IMR-90 (cell line): ENCODE results near the gene SLC44A5. TPM values are rescaled to one million over a fixed set of nuclear protein-coding genes. Genes with fewer than 3 reads are reported as not detected.
"Not testable (repeated sequence)": the region's sequence is repeated elsewhere in the genome, so short reads cannot be mapped to it uniquely, and the experiment has no call there.

Experiments
- ATAC-seq: fragments of 200-7000 bp; cut with Tn5 transposase; 2 replicates; pipeline ENCODE4 v1.9.1; 2020; ENCODE audit warnings: low read depth, mild to moderate bottlenecking, moderate library complexity
- BruUV-seq: library from RNA; stranded (reverse); fragments of 400-500 nt; replicated peaks from 2 replicates; lab custom pipeline; 2021; lab: Mats Ljungman, UMichigan
- CTCF ChIA-PET: fragments of 300-600 bp; formaldehyde crosslinking; extraction: SDS; loops from one replicate; lab custom pipeline; 2021; ENCODE audit warnings: antibody characterized with exemption; lab: Yijun Ruan, JAX
- POLR2A ChIA-PET: fragments of 300-600 bp; sonication (Branson Sonifier 250); formaldehyde crosslinking; loops from one replicate; lab custom pipeline; 2022; ENCODE audit warnings: antibody characterized with exemption; ENCODE audit not compliant: unreplicated experiment; lab: Charles Lee
- DNase-seq: peaks from one replicate; pipeline ENCODE4 v3.0.0; 2013
- H2AFZ ChIP-seq: replicated peaks from 2 replicates; pipeline ENCODE3; 2013; ENCODE audit warnings: low read length, mild to moderate bottlenecking; ENCODE audit not compliant: poor library complexity
- H2AK5ac ChIP-seq: 2 replicates; pipeline ENCODE4 v1.6.1; 2013; ENCODE audit warnings: low read depth, low read length, inconsistent platforms
- H2AK9ac ChIP-seq: replicated peaks from 2 replicates; pipeline ENCODE3; 2013; ENCODE audit warnings: mild to moderate bottlenecking, low read depth, low read length, moderate library complexity; ENCODE audit not compliant: poor library complexity
- H2BK120ac ChIP-seq: 2 replicates; pipeline ENCODE4 v1.6.1; 2013; ENCODE audit warnings: low read depth, low read length, inconsistent platforms
- H2BK15ac ChIP-seq: 3 replicates; pipeline ENCODE4 v1.6.1; 2013; ENCODE audit warnings: low read depth, low read length, inconsistent platforms
- H2BK20ac ChIP-seq: 2 replicates; pipeline ENCODE4 v1.6.1; 2013; ENCODE audit warnings: low read depth, mild to moderate bottlenecking, inconsistent platforms, low read length, moderate library complexity
- H2BK5ac ChIP-seq: 2 replicates; pipeline ENCODE4 v1.6.1; 2013; ENCODE audit warnings: mild to moderate bottlenecking, low read depth, low read length, inconsistent platforms; ENCODE audit not compliant: poor library complexity, severe bottlenecking
- H3K14ac ChIP-seq: replicated peaks from 2 replicates; pipeline ENCODE4 v1.6.1; 2013; ENCODE audit warnings: low read depth, low read length, inconsistent platforms
- H3K18ac ChIP-seq: 2 replicates; pipeline ENCODE4 v1.6.1; 2013; ENCODE audit warnings: low read depth, low read length, control low read depth
- H3K23ac ChIP-seq: 2 replicates; pipeline ENCODE4 v1.6.1; 2013; ENCODE audit warnings: low read depth, low read length, inconsistent platforms
- H3K27ac ChIP-seq: 2 replicates; pipeline ENCODE4 v1.5.1; 2013; ENCODE audit warnings: mild to moderate bottlenecking, control low read depth, low read length; ENCODE audit not compliant: insufficient read depth
- H3K27me3 ChIP-seq: 2 replicates; pipeline ENCODE4 v1.6.1; 2013; ENCODE audit warnings: low read length; ENCODE audit not compliant: control insufficient read depth, insufficient read depth
- H3K36me3 ChIP-seq: 2 replicates; pipeline ENCODE4 v1.6.1; 2013; ENCODE audit warnings: low read length, mixed read lengths; ENCODE audit not compliant: control insufficient read depth, insufficient read depth
- H3K4ac ChIP-seq: 2 replicates; pipeline ENCODE4 v1.6.1; 2013; ENCODE audit warnings: low read depth, low read length, inconsistent platforms
- H3K4me1 ChIP-seq: 2 replicates; pipeline ENCODE4 v1.6.1; 2013; ENCODE audit warnings: low read length, mixed read lengths; ENCODE audit not compliant: control insufficient read depth, insufficient read depth
- H3K4me2 ChIP-seq: 2 replicates; pipeline ENCODE4 v1.6.1; 2013; ENCODE audit warnings: low read depth, mild to moderate bottlenecking, control low read depth, low read length, moderate library complexity
- H3K4me3 ChIP-seq: 2 replicates; pipeline ENCODE4 v1.5.1; 2013; ENCODE audit warnings: low read depth, mild to moderate bottlenecking, control low read depth, low read length, moderate library complexity; ENCODE audit not compliant: insufficient read depth
- H3K56ac ChIP-seq: 2 replicates; pipeline ENCODE4 v1.6.1; 2013; ENCODE audit warnings: low read length, inconsistent platforms; ENCODE audit not compliant: insufficient read depth; ENCODE audit errors: extremely low read depth
- H3K79me1 ChIP-seq, 2 experiments: 2 replicates each; pipeline ENCODE4 v1.6.1; 2013; ENCODE audit warnings: low read length in 2 of 2, inconsistent platforms in 1 of 2, low read depth in 1 of 2
- H3K9ac ChIP-seq: 2 replicates; pipeline ENCODE4 v1.6.1; 2013; ENCODE audit warnings: low read depth, low read length, control low read depth
- H3K9me1 ChIP-seq: 2 replicates; pipeline ENCODE4 v1.6.1; 2013; ENCODE audit warnings: low read length, inconsistent platforms; ENCODE audit not compliant: insufficient read depth
- H3K9me3 ChIP-seq: 2 replicates; pipeline ENCODE4 v1.6.1; 2013; ENCODE audit warnings: low read length; ENCODE audit not compliant: control insufficient read depth, insufficient read depth
- H4K20me1 ChIP-seq: 2 replicates; pipeline ENCODE4 v1.6.1; 2013; ENCODE audit warnings: low read length, inconsistent platforms; ENCODE audit not compliant: insufficient read depth
- H4K5ac ChIP-seq: 2 replicates; pipeline ENCODE4 v1.6.1; 2013; ENCODE audit warnings: mild to moderate bottlenecking, low read depth, low read length, control low read depth
- H4K8ac ChIP-seq, 2 experiments: 2 replicates each; pipeline ENCODE4 v1.6.1; 2013; ENCODE audit warnings: low read depth in 2 of 2, low read length in 2 of 2, control low read depth in 1 of 2, inconsistent platforms in 1 of 2
- H4K91ac ChIP-seq: 2 replicates; pipeline ENCODE4 v1.6.1; 2013; ENCODE audit warnings: low read depth, low read length, inconsistent platforms; ENCODE audit not compliant: insufficient read depth
- WGBS, 2 experiments: methylation state at CpG; one replicate each; pipeline versions ENCODE4 v1.1.5 to v1.1.7; 2013; ENCODE audit warnings: missing lambda C conversion rate in 2 of 2; ENCODE audit not compliant: insufficient read length in 1 of 2; ENCODE audit errors: extremely low coverage in 2 of 2; 5-methylcytosine and 5-hydroxymethylcytosine counted together
- dilution Hi-C: fragments of 300-500 bp; cut with HindIII; formaldehyde crosslinking; loops from one replicate; pipeline ENCODE4 v1.14.3; 2018; ENCODE audit warnings: low sequenced_read_pairs; ENCODE audit not compliant: unreplicated experiment
- in situ Hi-C: fragments of 300-500 bp; cut with MboI; formaldehyde crosslinking; loops from 3 replicates; pipeline ENCODE4 v1.14.3; 2019; ENCODE audit warnings: low sequenced_read_pairs, inconsistent platforms, mixed read lengths
- intact Hi-C: fragments of 100-400 bp; cut with micrococcal nuclease; formaldehyde crosslinking; loops from 2 replicates; pipeline ENCODE4 v1.10.0; 2022
- polyA plus RNA-seq, 3 experiments: library from polyadenylated mRNA; depleted of rRNA; stranded (reverse); fragments of >200 nt; gene quantifications; 2 replicates each; pipeline ENCODE4 v1.2.3, GENCODE V29; 2012; ENCODE audit warnings: low replicate concordance in 1 of 3
- total RNA-seq: library from RNA; depleted of rRNA; stranded (reverse); fragments of >200 nt; gene quantifications from 2 replicates; pipeline ENCODE4 v1.2.3, GENCODE V29; 2012

Gene SLC44A5
- total and polyA plus RNA-seq, 2 of the 4 experiments (the other 2 are of a cell fraction) = under 0.01 TPM; not detected in 1

DNA sequence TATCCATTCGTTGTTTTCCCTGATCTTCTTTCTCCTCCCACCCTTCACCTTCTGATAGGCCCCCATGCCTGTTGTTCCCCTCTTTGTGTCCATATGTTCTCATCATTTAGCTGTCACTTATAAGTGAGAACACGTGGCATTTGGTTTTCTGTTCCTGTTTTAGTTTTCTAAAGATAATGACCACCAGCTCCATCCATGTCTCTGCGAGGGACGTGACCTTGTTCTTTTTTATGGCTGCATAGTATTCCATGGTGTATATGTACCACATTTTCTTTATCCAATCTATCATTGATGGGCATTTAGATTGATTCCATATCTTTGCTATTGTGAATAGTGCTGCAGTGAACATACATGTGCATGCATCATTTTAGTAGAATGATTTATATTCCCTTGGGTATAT, 360.8 kb downstream of the SLC44A5 start:
- H4K20me1 ChIP-seq, H2AFZ ChIP-seq, H2BK15ac ChIP-seq, H3K36me3 ChIP-seq, H3K4ac ChIP-seq, H3K18ac ChIP-seq, ATAC-seq, BruUV-seq, DNase-seq, H3K4me3 ChIP-seq, dilution Hi-C loops, H2AK9ac ChIP-seq, H3K56ac ChIP-seq, POLR2A ChIA-PET, H4K91ac ChIP-seq, H3K9me3 ChIP-seq, H4K5ac ChIP-seq, H3K79me1 ChIP-seq, H3K9me1 ChIP-seq, H3K9ac ChIP-seq, intact Hi-C loops, H3K14ac ChIP-seq, in situ Hi-C loops, H3K4me2 ChIP-seq, H3K4me1 ChIP-seq, H4K8ac ChIP-seq, H3K27me3 ChIP-seq, H3K23ac ChIP-seq, H2BK5ac ChIP-seq, H2AK5ac ChIP-seq, H3K27ac ChIP-seq, H2BK20ac ChIP-seq, CTCF ChIA-PET, H2BK120ac ChIP-seq: not testable (repeated sequence)
- WGBS, 2 experiments = no CpG with 5 or more reads among the region's 4 CpGs
